ENCODE results near the gene PLK2. TPM values are rescaled to one million over a fixed set of nuclear protein-coding genes. Genes with fewer than 3 reads are reported as not detected.

PLK2 gene
- total and polyA plus RNA-seq, 2 of the 4 experiments (the other 2 are of a cell fraction) = 129 to 337 TPM

GRCh38 chr5:58458141-58458742 is 1.6 kb downstream of the PLK2 start:
- peak overlapping the region; percentile 65 for H3K18ac ChIP-seq (ENCODE audit: low read depth, low read length)

More at GRCh38 chr5:58458141-58458742, 1.6 kb downstream of the PLK2 start:
- CTCF ChIA-PET = interaction anchor here (0.6 to 1.6 kb wide), 3 partner anchors 542 to 679 kb away, joined by 3 to 8 read pairs (median 5); no protein-coding TSS in a partner anchor
- DNase-seq (no peak), ATAC-seq (ENCODE audit: low read depth) (no peak)
- H2AK5ac ChIP-seq (ENCODE audit: low read depth, low read length) = no peak overlapping the region
- H4K5ac ChIP-seq (ENCODE audit: low read depth, low read length) = no peak overlapping the region
- H4K91ac ChIP-seq (ENCODE audit: insufficient read depth, low read depth, low read length) = no peak overlapping the region
- 20% methylated on average over 1 of the region's 7 CpGs; no CpG with 5 or more reads in 1 of the 2 experiments for WGBS, 2 experiments (ENCODE audit: extremely low coverage in 2 of 2, insufficient read length in 1 of 2)
- peak overlapping the region; percentile 97 for H3K4me2 ChIP-seq (ENCODE audit: low read depth, low read length)
- H3K9me3 ChIP-seq (ENCODE audit: control insufficient read depth, insufficient read depth, low read length) = no peaks in the 10 kb centered on the region
- H2AFZ ChIP-seq (replicated peaks; ENCODE audit: low read length, poor library complexity) = no peak overlapping the region
- in situ Hi-C loops (cut with MboI; ENCODE audit: low sequenced_read_pairs) (loop anchor here (5.0 to 25.0 kb wide), 3 partner anchors 676 to 1546 kb away; partner anchors contain the start of gene SETD9), dilution Hi-C loops (cut with HindIII; ENCODE audit: low sequenced_read_pairs, unreplicated experiment) (no loop called here), intact Hi-C loops (cut with micrococcal nuclease) (loop anchor here (2.0 to 5.0 kb wide), 5 partner anchors 136 to 396 kb away; no protein-coding TSS in a partner anchor)
- H2BK5ac ChIP-seq (ENCODE audit: low read depth, low read length, poor library complexity, severe bottlenecking) = peak overlapping the region; percentile 55
- H3K4ac ChIP-seq (ENCODE audit: low read depth, low read length) = no peak overlapping the region; the same call in 1 of the 2 replicates
- TF ChIP-seq NFE2L2 (IDR thresholded peaks at IDR 0.05; ENCODE audit: low read depth, low read length) (no peak), CTCF (conservative IDR thresholded peaks at IDR 0.05; ENCODE audit: low read depth, low read length) (no peak), CHD1 (IDR thresholded peaks at IDR 0.05; ENCODE audit: low read depth, low read length) (no peak), MAFK (IDR thresholded peaks at IDR 0.05; ENCODE audit: low read depth, low read length) (no peak), MAZ (IDR thresholded peaks at IDR 0.05; ENCODE audit: borderline replicate concordance, low read depth, low read length) (no peak), POLR2A (IDR thresholded peaks at IDR 0.05; ENCODE audit: low read depth, low read length) (no peak; the same call in 1 of the 2 replicates), RFX5 (IDR thresholded peaks at IDR 0.05; ENCODE audit: low read depth, low read length) (no peak), MXI1 (IDR thresholded peaks at IDR 0.05; ENCODE audit: borderline replicate concordance, low read depth, low read length) (no peak), BHLHE40 (IDR thresholded peaks at IDR 0.05; ENCODE audit: low read depth, low read length) (no peak), RCOR1 (IDR thresholded peaks at IDR 0.05; ENCODE audit: insufficient replicate concordance, low read length) (no peak), CEBPB (IDR thresholded peaks at IDR 0.05; ENCODE audit: low read depth, low read length) (no peak), FOS (IDR thresholded peaks at IDR 0.05; ENCODE audit: low read depth, low read length) (no peak), ELK1 (IDR thresholded peaks at IDR 0.05; ENCODE audit: borderline replicate concordance, low read depth, low read length) (no peak), USF2 (IDR thresholded peaks at IDR 0.05; ENCODE audit: low read depth, low read length) (no peak)
- H3K36me3 ChIP-seq (ENCODE audit: control insufficient read depth, insufficient read depth, low read length) = peaks cover 52% of the 10 kb centered on the region
- H3K9ac ChIP-seq (ENCODE audit: low read depth, low read length) = peak overlapping the region; percentile 87
- H3K27me3 ChIP-seq (ENCODE audit: control insufficient read depth, insufficient read depth, low read length) = no peaks in the 10 kb centered on the region
- peak overlapping the region; percentile 84; the same call in 1 of the 2 replicates for H3K56ac ChIP-seq (ENCODE audit: extremely low read depth, insufficient read depth, low read length)
- POLR2A ChIA-PET (ENCODE audit: unreplicated experiment) = interaction anchor here (1.0 to 2.8 kb wide), 3 partner anchors 680 to 1141 kb away, joined by 4 to 12 read pairs (median 4); no protein-coding TSS in a partner anchor
- no peak overlapping the region for H2BK15ac ChIP-seq (ENCODE audit: low read depth, low read length)
- peaks cover 5% of the 10 kb centered on the region; the same call in 1 of the 2 replicates for H3K9me1 ChIP-seq (ENCODE audit: insufficient read depth, low read length)
- peaks cover 25 to 44% of the 10 kb centered on the region in 2 experiments for H3K79me1 ChIP-seq (ENCODE audit: low read depth in 1 of 2, low read length in 2 of 2)
- H4K8ac ChIP-seq (ENCODE audit: low read depth in 2 of 2, low read length in 2 of 2) = no peak overlapping the region
- peaks cover 2% of the 10 kb centered on the region for H3K4me1 ChIP-seq (ENCODE audit: control insufficient read depth, insufficient read depth, low read length)
- no peak overlapping the region; the same call in 1 of the 2 replicates for H2BK120ac ChIP-seq (ENCODE audit: low read depth, low read length)
- H3K23ac ChIP-seq (ENCODE audit: low read depth, low read length) = peak overlapping the region; percentile 72; the same call in 1 of the 2 replicates
- H2BK20ac ChIP-seq (ENCODE audit: low read depth, low read length) = no peak overlapping the region
- H2AK9ac ChIP-seq (replicated peaks; ENCODE audit: low read depth, low read length, poor library complexity) = no peak overlapping the region
- peak overlapping the region; percentile 85 for H3K4me3 ChIP-seq (ENCODE audit: insufficient read depth, low read depth, low read length)
- peak overlapping the region; percentile 81 for H3K14ac ChIP-seq (replicated peaks; ENCODE audit: low read depth, low read length)
- peaks cover 63% of the 10 kb centered on the region for H4K20me1 ChIP-seq (ENCODE audit: insufficient read depth, low read length)
- H3K27ac ChIP-seq (ENCODE audit: insufficient read depth, low read length) = peak overlapping the region; percentile 81; the same call in 1 of the 2 replicates
- no TSS peak for BruUV-seq (replicated peaks)

Data from IMR-90 (cell line).